GM12878 (cell line): Measurements from ENCODE around the gene KAT14. TPM values are rescaled to one million over a fixed set of nuclear protein-coding genes. Genes with fewer than 3 reads are reported as not detected.

Experiments
- ATAC-seq: fragments of 200-7000 bp; cut with Tn5 transposase; 3 replicates; pipeline ENCODE4 v1.9.1; 2020; ENCODE audit warnings: mild to moderate bottlenecking, moderate library complexity
- BruUV-seq: library from RNA; stranded (reverse); fragments of 400-500 nt; replicated peaks from 2 replicates; lab custom pipeline; 2021; lab: Mats Ljungman, UMichigan
- CTCF ChIA-PET: fragments of 300-600 bp; sonication (Branson Sonifier 250); formaldehyde crosslinking; extraction: SDS; loops from one replicate; lab custom pipeline; 2021; ENCODE audit warnings: inconsistent platforms; lab: Yijun Ruan, JAX
- POLR2A ChIA-PET: fragments of 350-600 bp; formaldehyde crosslinking; extraction: SDS; loops from one replicate; lab custom pipeline; 2021; ENCODE audit warnings: inconsistent platforms; lab: Charles Lee
- RAD21 ChIA-PET: fragments of 300-600 bp; sonication (Branson Sonifier 250); formaldehyde crosslinking; loops from one replicate; lab custom pipeline; 2023; ENCODE audit warnings: antibody characterized with exemption; ENCODE audit not compliant: unreplicated experiment; lab: Charles Lee
- SMC1A ChIA-PET: fragments of 300-600 bp; sonication (Branson Sonifier 250); formaldehyde crosslinking; loops from one replicate; lab custom pipeline; 2023; ENCODE audit not compliant: unreplicated experiment, uncharacterized antibody; lab: Charles Lee
- DNase-seq: peaks from one replicate; pipeline ENCODE4 v3.0.0-alpha.2; 2011; ENCODE audit warnings: low read depth, low spot score
- FAIRE-seq: peaks from 3 replicates; lab custom pipeline; 2011; peaks lifted over from hg19 to GRCh38; lab: Jason Lieb, UNC
- H2AFZ ChIP-seq: 2 replicates; pipeline ENCODE4 v1.6.0; 2011; ENCODE audit warnings: low read depth, low read length, control low read depth; ENCODE audit not compliant: control insufficient read depth
- H3K27ac ChIP-seq: 2 replicates; pipeline ENCODE4 v1.5.1; 2011; ENCODE audit warnings: control low read depth; ENCODE audit not compliant: control insufficient read depth, insufficient read depth
- H3K27me3 ChIP-seq, 2 experiments: replicated peaks in 1 of 2; 2 replicates each; pipeline versions ENCODE4 v1.6.0 to v1.6.1; 2011; ENCODE audit warnings: low read length in 1 of 2; ENCODE audit not compliant: control insufficient read depth in 2 of 2, insufficient read depth in 2 of 2
- H3K36me3 ChIP-seq, 2 experiments: 2 replicates each; pipeline ENCODE4 v1.5.1; 2011; ENCODE audit warnings: low read length in 1 of 2; ENCODE audit not compliant: control insufficient read depth in 2 of 2, insufficient read depth in 2 of 2
- H3K4me1 ChIP-seq: 2 replicates; pipeline ENCODE4 v1.6.1; 2011; ENCODE audit warnings: mild to moderate bottlenecking, low read length, moderate library complexity, mixed read lengths; ENCODE audit not compliant: control insufficient read depth, insufficient read depth
- H3K4me2 ChIP-seq: 2 replicates; pipeline ENCODE4 v1.6.0; 2011; ENCODE audit warnings: control low read depth; ENCODE audit not compliant: control insufficient read depth, insufficient read depth
- H3K4me3 ChIP-seq: fragments of 200-600 bp; sonication (generic); 2 replicates; pipeline ENCODE4 v1.5.1; 2016
- H3K79me2 ChIP-seq: 2 replicates; pipeline ENCODE4 v1.6.0; 2011; ENCODE audit warnings: low read length; ENCODE audit not compliant: control insufficient read depth, insufficient read depth
- H3K9ac ChIP-seq: 2 replicates; pipeline ENCODE4 v1.8.0; 2011; ENCODE audit warnings: low read length, control low read depth, mixed read lengths; ENCODE audit not compliant: control insufficient read depth, insufficient read depth
- H3K9me3 ChIP-seq: replicated peaks from 3 replicates; pipeline ENCODE4 v1.5.1; 2011; ENCODE audit warnings: mild to moderate bottlenecking, low read length; ENCODE audit not compliant: control insufficient read depth, insufficient read depth
- H4K20me1 ChIP-seq: 2 replicates; pipeline ENCODE4 v1.6.0; 2011; ENCODE audit not compliant: control insufficient read depth, insufficient read depth
- CREM ChIP-seq: IDR thresholded peaks from 2 replicates; pipeline ENCODE4 v1.6.1; 2014; ENCODE audit warnings: antibody characterized with exemption, low read depth
- HDGF ChIP-seq: fragments of 450-650 bp; IDR thresholded peaks from 2 replicates; pipeline ENCODE4 v1.6.1; 2016; ENCODE audit warnings: antibody characterized with exemption
- HSF1 ChIP-seq: fragments of 150-350 bp; IDR thresholded peaks from 2 replicates; pipeline ENCODE4 v1.6.1; 2014; ENCODE audit warnings: mild to moderate bottlenecking, low read depth, low read length
- NFIC ChIP-seq: IDR thresholded peaks from 2 replicates; pipeline ENCODE4 v1.6.1; 2012; ENCODE audit warnings: low read depth, mild to moderate bottlenecking, inconsistent platforms, low read length, moderate library complexity
- POLR2A ChIP-seq: IDR thresholded peaks from 2 replicates; pipeline ENCODE4 v1.6.1; 2011; ENCODE audit warnings: low read depth, mild to moderate bottlenecking, low read length
- POLR2AphosphoS5 ChIP-seq: IDR thresholded peaks from 2 replicates; pipeline ENCODE4 v1.6.1; 2011; ENCODE audit warnings: mild to moderate bottlenecking, low read length, inconsistent platforms
- RB1 ChIP-seq: fragments of 450-650 bp; formaldehyde crosslinking; IDR thresholded peaks from 2 replicates; pipeline ENCODE4 v1.6.1; 2017; ENCODE audit warnings: mild to moderate bottlenecking, borderline replicate concordance
- SMAD1 ChIP-seq: fragments of 450-650 bp; IDR thresholded peaks from 2 replicates; pipeline ENCODE4 v1.6.1; 2018; ENCODE audit warnings: mild to moderate bottlenecking, low read depth; ENCODE audit not compliant: partially characterized antibody
- SREBF1 ChIP-seq: IDR thresholded peaks from 2 replicates; pipeline ENCODE4 v1.6.1; 2012; ENCODE audit warnings: mild to moderate bottlenecking, low read length
- WGBS: methylation state at CpG from one replicate; pipeline ENCODE4 v1.1.6; 2016; ENCODE audit warnings: low lambda C conversion rate; ENCODE audit not compliant: insufficient replicate concordance, insufficient coverage; ENCODE audit errors: missing lambda C conversion rate; 5-methylcytosine and 5-hydroxymethylcytosine counted together
- in situ Hi-C: fragments of 300-500 bp; cut with MboI; formaldehyde crosslinking; loops from 9 replicates; pipeline ENCODE4 v1.14.3; 2018; ENCODE audit warnings: mixed read lengths
- intact Hi-C: fragments of 100-400 bp; cut with micrococcal nuclease; formaldehyde crosslinking; loops from one replicate; pipeline ENCODE4 v1.14.2; 2022; ENCODE audit not compliant: unreplicated experiment
- polyA plus RNA-seq, 11 experiments: library from polyadenylated mRNA; depleted of rRNA in 4 of 11; unstranded in 6 of 11; stranded (reverse) in 5 of 11; fragments of >200 nt; fragmentation: Nextera tagmentation in 4 of 11; fragmentation: Illumina TruSeq in 1 of 11; extraction: Ambion mirVana in 4 of 11; extraction: Trizol in 1 of 11; gene quantifications; 1 replicate in 1 of 11; 2 replicates in 10 of 11; pipeline versions ENCODE4 v1.2.1 to v1.2.3, GENCODE V29; 2011 to 2016; ENCODE audit warnings: inconsistent platforms in 2 of 11, missing spikeins in 2 of 11, low read depth in 1 of 11
- total RNA-seq, 4 experiments: library from RNA; depleted of rRNA in 3 of 4; stranded (reverse); fragments of >200 nt in 3 of 4; fragmentation: Illumina TruSeq in 1 of 4; extraction: Trizol in 1 of 4; gene quantifications; 2 replicates each; pipeline versions ENCODE4 v1.2.1 to v1.2.3, GENCODE V29; 2013 to 2021
- TF ChIP-seq, protein P1 (sequence below): fragments of 450-650 bp; formaldehyde crosslinking; IDR thresholded peaks from 2 replicates; pipeline ENCODE4 v1.4.0; 2020; ENCODE audit warnings: mild to moderate bottlenecking, moderate library complexity

KAT14 gene
- total and polyA plus RNA-seq, 10 of the 15 experiments (the other 5 are each of a cell fraction or from before 2014, with no cell fraction given), result 4.0 to 19.9 (median 13.9) TPM

GRCh38 chr20:18090044-18090443 lies 47.6 kb upstream of the KAT14 start:
- H3K4me1 ChIP-seq, result no peaks in the 10 kb centered on the region
- POLR2A ChIA-PET, result no interaction called here

More at GRCh38 chr20:18090044-18090443, 47.6 kb upstream of the KAT14 start:
- Histone ChIP-seq H2AFZ (no peak overlapping the region), H3K79me2 (no peaks in the 10 kb centered on the region), H3K9me3 (no peaks in the 10 kb centered on the region), H3K27ac (no peak overlapping the region)
- in situ Hi-C loops, result no loop called here
- intact Hi-C loops, result no loop called here
- no peak for ATAC-seq
- TF ChIP-seq HSF1 (no peak), RB1 (no peak), HDGF (no peak), SREBF1 (no peak), NFIC (no peak), POLR2AphosphoS5 (no peak), CREM (no peak), SMAD1 (no peak), POLR2A (no peak)
- TF ChIP-seq, protein P1, sequence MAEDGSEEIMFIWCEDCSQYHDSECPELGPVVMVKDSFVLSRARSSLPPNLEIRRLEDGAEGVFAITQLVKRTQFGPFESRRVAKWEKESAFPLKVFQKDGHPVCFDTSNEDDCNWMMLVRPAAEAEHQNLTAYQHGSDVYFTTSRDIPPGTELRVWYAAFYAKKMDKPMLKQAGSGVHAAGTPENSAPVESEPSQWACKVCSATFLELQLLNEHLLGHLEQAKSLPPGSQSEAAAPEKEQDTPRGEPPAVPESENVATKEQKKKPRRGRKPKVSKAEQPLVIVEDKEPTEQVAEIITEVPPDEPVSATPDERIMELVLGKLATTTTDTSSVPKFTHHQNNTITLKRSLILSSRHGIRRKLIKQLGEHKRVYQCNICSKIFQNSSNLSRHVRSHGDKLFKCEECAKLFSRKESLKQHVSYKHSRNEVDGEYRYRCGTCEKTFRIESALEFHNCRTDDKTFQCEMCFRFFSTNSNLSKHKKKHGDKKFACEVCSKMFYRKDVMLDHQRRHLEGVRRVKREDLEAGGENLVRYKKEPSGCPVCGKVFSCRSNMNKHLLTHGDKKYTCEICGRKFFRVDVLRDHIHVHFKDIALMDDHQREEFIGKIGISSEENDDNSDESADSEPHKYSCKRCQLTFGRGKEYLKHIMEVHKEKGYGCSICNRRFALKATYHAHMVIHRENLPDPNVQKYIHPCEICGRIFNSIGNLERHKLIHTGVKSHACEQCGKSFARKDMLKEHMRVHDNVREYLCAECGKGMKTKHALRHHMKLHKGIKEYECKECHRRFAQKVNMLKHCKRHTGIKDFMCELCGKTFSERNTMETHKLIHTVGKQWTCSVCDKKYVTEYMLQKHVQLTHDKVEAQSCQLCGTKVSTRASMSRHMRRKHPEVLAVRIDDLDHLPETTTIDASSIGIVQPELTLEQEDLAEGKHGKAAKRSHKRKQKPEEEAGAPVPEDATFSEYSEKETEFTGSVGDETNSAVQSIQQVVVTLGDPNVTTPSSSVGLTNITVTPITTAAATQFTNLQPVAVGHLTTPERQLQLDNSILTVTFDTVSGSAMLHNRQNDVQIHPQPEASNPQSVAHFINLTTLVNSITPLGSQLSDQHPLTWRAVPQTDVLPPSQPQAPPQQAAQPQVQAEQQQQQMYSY (CRISPR knock-in tag), result no peak
- TF ChIP-seq, all 136 proteins: peak for 0
- Histone ChIP-seq H4K20me1 (no peaks in the 10 kb centered on the region), H3K9ac (no peak overlapping the region), H3K4me2 (no peak overlapping the region), H3K4me3 (no peak overlapping the region), H3K36me3 (no peaks in the 10 kb centered on the region), H3K27me3 (no peaks in the 10 kb centered on the region; a peak in 1 of 4 replicates)
- no TSS peak for BruUV-seq
- FAIRE-seq, result no peak
- DNase-seq, result no peak
- SMC1A ChIA-PET, result no interaction called here
- RAD21 ChIA-PET, result no interaction called here
- 3% methylated on average over 3 of the region's 3 CpGs for WGBS
- CTCF ChIA-PET, result no interaction called here
